Endothelial cell of umbilical vein (primary cell): ENCODE measurements around the gene STARD13.

Experiments used
- CTCF ChIP-seq, 2 donors: IDR thresholded peaks; 1 replicate in 1 of 2; 2 replicates in 1 of 2; pipeline ENCODE4 v1.5.1; 2011; ENCODE audit warnings: low read length in 2 of 2, mild to moderate bottlenecking in 2 of 2, moderate library complexity in 2 of 2, control low read depth in 1 of 2, inconsistent platforms in 1 of 2, low read depth in 1 of 2; ENCODE audit not compliant: insufficient read depth in 1 of 2; ENCODE audit errors: extremely low read depth in 1 of 2
- EZH2 ChIP-seq: IDR thresholded peaks from 2 replicates; pipeline ENCODE4 v1.6.1; 2012; ENCODE audit warnings: borderline replicate concordance, low read depth, mild to moderate bottlenecking, moderate library complexity, low read length, inconsistent platforms; ENCODE audit not compliant: severe bottlenecking
- FOS ChIP-seq: IDR thresholded peaks from 2 replicates; pipeline ENCODE4 v1.6.1; 2011; ENCODE audit warnings: mild to moderate bottlenecking, low read length, moderate library complexity, borderline replicate concordance; ENCODE audit not compliant: insufficient read depth
- GATA2 ChIP-seq: IDR thresholded peaks from 2 replicates; pipeline ENCODE4 v1.7.0; 2011; ENCODE audit warnings: low read depth, mild to moderate bottlenecking, moderate library complexity, mixed read lengths, low read length; ENCODE audit not compliant: insufficient read length, insufficient read depth
- MAX ChIP-seq: IDR thresholded peaks from 2 replicates; pipeline ENCODE4 v1.6.1; 2011; ENCODE audit not compliant: insufficient read depth, insufficient read length
- MYC ChIP-seq: IDR thresholded peaks from one replicate; pipeline ENCODE4 v1.6.1; 2011; ENCODE audit warnings: mild to moderate bottlenecking, low read depth, low read length
- POLR2A ChIP-seq: IDR thresholded peaks from 2 replicates; pipeline ENCODE4 v1.6.1; 2012; ENCODE audit warnings: low read depth, mild to moderate bottlenecking, control low read depth, low read length
- POLR2AphosphoS5 ChIP-seq: IDR thresholded peaks from 2 replicates; pipeline ENCODE4 v1.6.1; 2012; ENCODE audit warnings: low read depth, mild to moderate bottlenecking, control low read depth, low read length, moderate library complexity; ENCODE audit not compliant: insufficient read depth

GRCh38 chr13:33139184-33139583 lies 146.4 kb downstream of the STARD13 start:
- TF ChIP-seq CTCF (IDR thresholded peaks at IDR 0.05; ENCODE audit: extremely low read depth in 1 of 2, insufficient read depth in 1 of 2, low read depth in 1 of 2, low read length in 2 of 2) (no peak), MAX (no peak), EZH2 (no peak), FOS (no peak), POLR2AphosphoS5 (no peak), MYC (no peak), GATA2 (no peak), POLR2A (no peak)
